Measurements from ENCODE around the gene HIP1.

GRCh38 chr7:75608451-75609122, 130.2 kb downstream of the HIP1 start:
- TF ChIP-seq CTCF (IDR thresholded peaks at IDR 0.05) (no peak), SIN3A (IDR thresholded peaks at IDR 0.05; ENCODE audit: borderline replicate concordance, insufficient read depth, low read depth, low read length) (no peak), TCF7L2 (IDR thresholded peaks at IDR 0.05; ENCODE audit: low read depth, low read length) (no peak), POLR2AphosphoS5 (IDR thresholded peaks at IDR 0.05; ENCODE audit: low read depth, low read length) (no peak), REST (IDR thresholded peaks at IDR 0.05; ENCODE audit: insufficient read depth in 1 of 2, low read depth in 2 of 2, low read length in 1 of 2) (no peak)
